ENCODE results near the gene TSPAN31.

The TSPAN31 gene

DNA sequence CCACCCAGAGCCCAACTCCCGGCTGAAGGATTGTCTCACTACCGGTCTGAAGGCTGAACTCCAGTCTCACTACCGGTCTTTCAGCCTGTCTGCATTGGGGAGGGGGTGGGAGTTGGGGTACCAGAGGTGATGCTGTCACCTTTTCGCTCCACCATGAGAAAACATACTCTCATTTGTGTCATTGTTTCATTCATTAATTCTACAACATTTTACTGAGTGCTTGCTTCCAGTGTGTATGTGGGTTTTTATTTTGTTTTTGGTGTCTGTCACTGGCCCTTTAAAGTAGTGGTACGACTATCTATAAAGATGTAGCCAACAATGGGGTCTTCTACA, 7.8 kb downstream of the TSPAN31 start:
- DNase-seq (ENCODE audit: low spot score), result no peak

DNA sequence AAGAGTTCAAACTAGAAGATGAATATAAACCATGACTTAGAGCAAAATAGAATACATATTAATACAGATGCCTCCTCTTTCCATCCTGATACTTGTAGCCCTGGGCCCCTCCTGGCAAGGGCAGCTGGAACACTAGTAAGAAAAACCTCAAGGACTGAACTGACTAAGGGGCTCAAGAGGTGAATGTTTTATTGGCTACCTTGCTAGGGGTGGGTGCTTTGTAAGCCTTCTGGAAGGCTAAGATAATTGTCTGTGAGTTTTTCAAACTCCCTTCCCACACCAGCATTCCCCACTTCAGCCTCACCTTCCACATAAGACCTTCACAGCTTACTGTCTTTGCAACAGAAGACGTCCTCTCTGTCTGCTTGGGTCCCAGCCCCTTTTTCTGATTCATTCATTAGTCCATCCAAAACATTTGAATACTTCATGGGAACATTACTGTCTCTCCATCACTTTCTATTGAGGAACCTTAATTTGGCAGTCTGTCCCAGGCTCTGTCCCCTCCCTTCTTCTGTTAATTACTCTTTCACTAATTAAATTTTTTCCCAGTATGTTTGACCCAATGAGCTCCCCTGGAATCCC, 9.0 kb downstream of the TSPAN31 start:
- DNase-seq (ENCODE audit: low spot score), result no peak

DNA sequence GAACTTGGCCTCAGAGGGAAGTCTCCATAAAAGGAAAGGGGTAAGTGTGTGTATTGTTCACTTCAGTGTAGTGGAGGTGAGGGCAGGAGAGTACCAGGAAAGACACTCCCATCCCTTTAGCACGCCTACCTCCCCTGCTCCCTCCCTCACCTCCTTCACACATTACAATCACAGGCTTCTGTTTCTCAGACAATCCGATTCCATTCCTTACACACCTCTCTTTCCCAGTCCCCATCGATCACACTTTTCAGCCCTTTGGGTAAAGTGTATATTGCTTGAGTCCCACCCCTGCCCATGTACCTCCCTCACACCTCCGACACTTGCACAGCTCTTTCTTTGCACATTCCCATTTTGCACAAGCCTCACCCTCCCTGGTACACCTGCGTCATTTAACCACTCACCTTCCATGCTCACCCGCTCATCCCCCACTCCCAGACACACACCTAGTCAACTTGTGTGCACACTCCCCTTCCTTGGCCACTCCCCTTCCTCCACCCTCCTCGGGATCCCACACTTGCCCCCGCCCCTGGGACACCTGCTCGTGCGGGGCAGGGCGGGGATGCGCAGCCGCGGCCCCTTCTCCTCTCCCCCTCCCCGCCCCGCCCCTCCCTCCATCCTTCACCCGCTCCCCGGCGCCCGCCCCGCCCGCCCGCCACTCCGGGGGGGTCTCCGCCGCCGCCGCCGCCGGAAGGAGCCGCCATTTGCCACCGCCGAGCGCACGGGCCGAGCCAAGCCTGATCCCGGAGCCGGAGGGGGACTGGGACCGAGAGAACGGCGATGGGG, 9.8 kb downstream of the TSPAN31 start, which contains the start of gene MARCHF9:
Gene MARCHF9, plus strand, starts transcription at position 693 of the 783 bp plus-strand sequence. CDS start 426 bp downstream, outside the sequence.
- DNase-seq (ENCODE audit: low spot score), result peak; percentile 79

DNA sequence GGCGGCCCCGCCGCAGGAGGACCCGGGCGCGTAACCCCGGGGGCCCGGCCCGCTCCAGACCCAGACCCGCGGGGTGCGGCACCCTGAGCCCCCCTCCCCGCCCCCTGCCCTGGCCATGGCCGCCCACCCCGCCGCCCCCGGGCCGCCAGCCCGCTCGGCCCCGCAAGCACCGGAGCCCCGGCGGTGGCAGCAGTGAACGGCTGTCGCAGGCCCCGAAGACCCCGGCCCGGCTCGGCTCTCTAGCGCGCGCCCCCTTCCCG, 10.3 kb downstream of the TSPAN31 start:
- no peak for DNase-seq (ENCODE audit: low spot score)

DNA sequence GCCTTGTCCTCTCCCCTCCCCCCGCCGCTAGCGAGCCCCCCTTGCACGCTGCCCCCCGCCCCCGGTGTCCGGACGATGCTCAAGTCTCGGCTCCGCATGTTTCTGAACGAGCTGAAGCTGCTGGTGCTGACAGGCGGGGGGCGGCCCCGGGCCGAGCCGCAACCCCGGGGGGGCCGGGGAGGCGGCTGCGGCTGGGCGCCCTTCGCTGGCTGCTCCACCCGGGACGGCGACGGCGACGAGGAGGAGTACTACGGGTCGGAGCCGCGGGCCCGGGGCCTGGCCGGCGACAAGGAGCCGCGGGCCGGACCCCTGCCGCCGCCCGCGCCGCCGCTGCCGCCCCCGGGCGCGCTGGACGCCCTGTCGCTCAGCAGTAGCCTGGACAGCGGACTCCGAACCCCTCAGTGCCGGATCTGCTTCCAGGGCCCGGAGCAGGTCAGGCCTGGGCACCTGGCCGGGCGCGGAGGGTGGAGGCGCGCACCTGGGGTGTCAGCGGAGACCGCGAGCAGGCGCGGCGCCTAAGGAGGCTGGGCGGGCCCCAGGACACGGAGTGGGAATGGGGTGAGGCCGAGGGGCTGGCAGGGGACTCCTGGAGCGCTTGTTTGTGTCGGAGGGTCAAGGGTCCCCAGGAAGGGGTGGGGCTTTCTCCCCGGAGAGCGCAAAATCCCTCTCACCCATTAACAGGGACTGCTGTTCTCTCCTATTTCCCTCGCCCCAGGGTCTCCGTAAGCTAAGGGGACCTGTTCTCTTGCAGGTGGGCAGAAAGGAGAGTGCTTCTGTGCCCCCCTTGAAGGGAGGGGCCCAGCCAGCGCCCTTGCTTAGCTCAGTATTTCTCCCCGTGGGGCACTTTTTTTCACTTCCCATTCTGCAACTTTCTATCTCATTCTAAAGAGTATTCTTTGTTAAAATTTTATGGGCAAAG, 10.9 kb downstream of the TSPAN31 start:
- peak; percentile 73 for DNase-seq (ENCODE audit: low spot score)

DNA sequence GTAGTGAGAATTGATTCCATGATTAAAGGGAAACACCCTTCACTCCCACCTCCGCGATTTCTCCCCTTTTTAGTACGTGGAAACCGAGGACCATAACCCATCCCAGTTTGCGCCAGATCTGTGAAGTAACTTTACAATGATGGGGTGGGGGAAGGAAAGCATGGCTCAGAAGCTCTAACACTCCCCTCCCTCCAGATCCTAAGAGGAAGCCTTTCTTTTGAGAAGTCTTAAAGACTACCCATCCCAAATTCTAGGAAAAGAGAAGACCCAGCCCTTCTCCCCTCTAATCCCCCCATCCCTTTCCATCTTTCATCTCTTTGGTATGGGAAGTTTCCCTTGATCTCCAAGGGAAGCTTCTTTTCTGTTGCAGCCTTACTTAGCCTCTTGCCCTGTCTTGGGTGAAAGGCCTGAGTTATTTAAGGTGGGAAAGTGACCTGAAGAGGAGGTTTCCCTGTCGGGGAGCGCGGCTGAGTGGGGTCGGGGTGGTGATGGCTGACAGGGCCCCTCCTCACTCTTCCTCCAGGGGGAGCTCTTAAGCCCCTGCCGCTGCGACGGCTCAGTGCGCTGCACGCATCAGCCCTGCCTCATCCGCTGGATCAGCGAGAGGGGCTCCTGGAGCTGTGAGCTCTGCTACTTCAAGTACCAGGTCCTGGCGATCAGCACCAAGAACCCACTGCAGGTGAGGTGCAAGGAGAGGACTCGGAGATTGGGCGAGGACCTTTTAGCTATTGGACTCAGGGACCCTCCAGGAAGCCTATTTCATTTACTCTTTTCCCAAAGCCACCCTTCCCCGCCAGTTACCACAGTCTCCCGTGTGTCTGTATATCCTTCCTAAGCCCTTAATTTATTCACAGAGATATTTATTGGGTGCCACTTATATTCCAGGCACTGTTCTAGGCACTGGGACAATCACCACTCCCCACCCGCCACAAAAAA, 11.8 kb downstream of the TSPAN31 start:
- peak; percentile 87 for DNase-seq (ENCODE audit: low spot score)

DNA sequence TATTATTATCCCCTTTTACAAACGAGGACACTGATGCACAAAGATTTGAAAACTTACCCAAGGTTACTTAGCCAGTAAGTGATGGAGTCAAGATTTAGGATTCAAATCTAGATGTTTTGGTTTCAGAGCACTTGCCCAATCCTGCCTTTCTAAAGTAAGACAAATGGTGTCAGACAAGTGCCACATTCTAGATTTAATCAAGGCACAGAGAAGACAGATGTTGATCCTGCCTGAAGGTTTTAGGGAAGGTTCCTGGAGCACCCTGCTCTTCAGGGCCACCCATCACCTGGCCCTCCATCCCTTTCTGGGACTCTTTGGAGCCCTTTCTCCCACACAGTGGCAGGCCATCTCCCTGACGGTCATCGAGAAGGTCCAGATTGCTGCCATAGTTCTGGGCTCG, 12.9 kb downstream of the TSPAN31 start:
- DNase-seq (ENCODE audit: low spot score), result no peak

DNA sequence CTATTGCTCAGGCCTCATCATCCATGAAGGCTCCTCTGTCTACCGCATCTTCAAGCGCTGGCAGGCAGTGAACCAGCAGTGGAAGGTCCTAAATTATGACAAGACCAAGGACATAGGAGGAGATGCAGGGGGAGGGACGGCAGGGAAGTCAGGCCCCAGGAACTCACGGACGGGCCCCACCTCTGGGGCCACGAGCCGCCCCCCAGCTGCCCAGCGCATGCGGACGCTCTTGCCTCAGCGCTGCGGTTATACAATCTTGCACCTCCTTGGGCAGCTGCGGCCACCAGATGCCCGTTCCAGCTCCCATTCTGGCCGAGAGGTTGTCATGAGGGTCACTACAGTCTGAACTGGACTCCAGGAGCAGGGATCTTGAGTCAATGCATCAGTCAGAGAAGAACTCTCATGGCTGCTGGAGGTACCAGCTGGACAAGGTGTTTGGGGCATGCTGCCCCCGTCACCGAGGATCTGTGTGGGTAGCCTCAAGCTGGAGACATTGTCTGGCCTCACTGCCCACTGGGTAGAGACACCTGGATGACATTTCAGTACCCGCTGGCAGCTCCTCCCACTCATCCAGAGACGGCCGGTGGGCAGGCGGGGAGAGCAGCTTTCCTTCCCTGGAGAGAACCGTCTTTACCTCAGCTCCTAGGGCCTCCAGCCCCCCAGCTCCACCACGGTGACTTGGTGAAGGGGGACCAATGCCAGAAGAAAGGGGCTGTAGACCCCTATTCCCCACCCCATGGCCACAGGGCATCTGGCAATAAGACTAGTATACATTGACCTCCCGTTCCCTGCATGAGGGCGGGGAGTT, 13.9 kb downstream of the TSPAN31 start:
- DNase-seq (ENCODE audit: low spot score), result no peak

DNA sequence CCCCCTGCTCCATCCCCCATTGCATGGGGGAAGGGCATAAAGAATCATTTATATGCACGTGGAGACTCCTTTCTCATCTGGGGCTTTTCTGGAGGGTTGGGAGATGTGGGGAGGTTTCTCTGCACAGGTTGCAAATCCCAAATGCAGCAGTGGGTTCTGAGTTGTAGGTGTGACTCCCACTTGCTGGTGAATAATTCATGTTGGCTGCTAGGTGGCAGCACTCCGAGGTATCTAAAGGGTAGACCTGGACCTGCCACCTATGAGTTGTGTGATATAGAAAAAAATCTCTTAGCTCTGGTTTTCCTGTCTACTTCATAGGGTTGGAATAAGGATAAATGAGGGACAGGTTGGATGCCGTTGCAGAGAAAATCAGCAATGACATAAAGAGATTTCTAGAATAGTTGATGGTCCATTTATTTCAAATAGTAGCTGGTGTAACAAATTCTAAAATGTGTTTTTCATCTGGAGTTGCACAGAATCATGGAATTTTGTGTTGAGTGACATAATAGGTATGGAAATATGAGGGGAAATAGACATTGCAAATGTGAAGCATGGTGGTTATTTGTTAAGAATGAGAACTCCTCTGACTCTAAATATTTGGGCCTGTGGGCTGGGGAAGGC, 14.6 kb downstream of the TSPAN31 start:
- no peak for DNase-seq (ENCODE audit: low spot score)

DNA sequence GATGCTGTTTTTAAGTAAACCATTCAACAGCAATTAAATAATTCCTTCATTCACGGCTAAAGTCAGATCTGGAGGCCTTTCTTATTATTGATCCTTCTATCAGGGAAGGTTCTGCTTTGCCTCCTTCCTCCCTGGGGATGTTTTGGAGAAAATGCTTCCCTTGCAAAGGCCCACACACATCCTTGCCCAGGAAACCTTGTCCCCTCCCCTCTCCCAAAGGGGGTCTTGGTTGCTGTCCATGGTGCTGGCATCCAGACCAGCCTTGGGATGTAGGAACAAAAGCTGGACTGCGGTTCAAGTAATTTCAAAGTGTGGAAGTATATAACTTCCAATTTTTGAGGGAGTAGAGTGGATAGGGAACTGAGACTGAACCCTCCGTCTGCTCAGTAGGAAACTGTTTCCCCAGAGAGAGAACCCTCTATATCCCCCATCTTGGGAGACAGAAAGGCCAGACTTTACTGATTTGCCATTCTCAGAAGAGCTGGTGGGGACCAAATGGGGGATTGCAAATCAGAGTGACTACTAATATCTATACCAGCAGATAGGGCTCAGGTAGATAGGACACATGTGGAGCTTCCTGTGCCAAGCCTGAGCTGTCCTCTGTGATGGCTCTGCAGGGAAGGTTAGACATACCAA, 15.6 kb downstream of the TSPAN31 start:
- DNase-seq (ENCODE audit: low spot score), result peak; percentile 80

DNA sequence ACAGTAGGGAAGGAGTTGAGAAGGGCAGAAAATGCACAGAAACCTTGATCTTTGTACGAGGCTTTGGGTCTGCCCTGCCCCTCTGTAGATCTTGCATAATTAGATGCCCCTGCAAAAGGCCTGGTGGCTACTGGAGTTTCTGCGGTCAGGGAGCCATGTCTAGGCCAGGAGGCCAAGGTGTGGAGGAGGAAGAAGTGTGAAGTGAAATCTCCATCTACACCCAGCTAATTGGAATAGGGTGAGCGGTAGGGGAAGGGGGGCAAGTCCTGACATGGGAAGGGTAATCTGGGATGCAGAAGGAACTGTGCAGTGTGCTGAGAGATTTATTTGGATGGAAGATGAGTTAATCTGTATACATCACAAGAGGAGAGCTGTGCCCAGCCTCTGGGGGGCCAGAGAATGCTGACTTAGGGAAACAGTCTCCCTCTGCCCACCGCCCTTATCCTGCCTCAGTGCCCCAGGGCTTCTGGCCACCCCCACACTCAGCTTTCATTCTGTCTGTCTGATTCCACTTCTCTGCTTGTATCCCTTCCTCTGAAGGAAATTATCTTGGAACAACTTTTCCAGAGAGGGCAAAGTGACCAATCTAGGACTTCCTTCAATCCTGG, 16.7 kb downstream of the TSPAN31 start:
- DNase-seq (ENCODE audit: low spot score), result peak; percentile 29

DNA sequence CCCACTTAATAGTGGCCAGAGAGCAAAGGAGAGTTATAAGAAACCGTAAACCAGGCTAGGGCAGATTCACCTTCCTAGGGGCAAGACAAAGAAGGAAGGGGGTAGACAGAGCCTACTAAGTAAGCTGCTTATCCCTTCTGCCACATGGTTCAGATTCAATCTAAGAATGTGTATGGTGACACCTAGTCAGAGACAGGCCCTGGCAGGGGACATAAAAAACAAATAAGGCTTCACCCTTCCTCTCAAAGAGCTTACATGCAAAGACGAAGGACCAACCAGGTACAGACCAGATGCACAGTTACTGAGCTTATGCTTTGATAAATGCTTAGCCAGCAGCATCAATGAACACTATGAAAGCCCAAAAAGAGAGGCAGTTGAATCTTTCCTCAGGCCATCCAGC, 17.6 kb downstream of the TSPAN31 start:
- no peak for DNase-seq (ENCODE audit: low spot score)

DNA sequence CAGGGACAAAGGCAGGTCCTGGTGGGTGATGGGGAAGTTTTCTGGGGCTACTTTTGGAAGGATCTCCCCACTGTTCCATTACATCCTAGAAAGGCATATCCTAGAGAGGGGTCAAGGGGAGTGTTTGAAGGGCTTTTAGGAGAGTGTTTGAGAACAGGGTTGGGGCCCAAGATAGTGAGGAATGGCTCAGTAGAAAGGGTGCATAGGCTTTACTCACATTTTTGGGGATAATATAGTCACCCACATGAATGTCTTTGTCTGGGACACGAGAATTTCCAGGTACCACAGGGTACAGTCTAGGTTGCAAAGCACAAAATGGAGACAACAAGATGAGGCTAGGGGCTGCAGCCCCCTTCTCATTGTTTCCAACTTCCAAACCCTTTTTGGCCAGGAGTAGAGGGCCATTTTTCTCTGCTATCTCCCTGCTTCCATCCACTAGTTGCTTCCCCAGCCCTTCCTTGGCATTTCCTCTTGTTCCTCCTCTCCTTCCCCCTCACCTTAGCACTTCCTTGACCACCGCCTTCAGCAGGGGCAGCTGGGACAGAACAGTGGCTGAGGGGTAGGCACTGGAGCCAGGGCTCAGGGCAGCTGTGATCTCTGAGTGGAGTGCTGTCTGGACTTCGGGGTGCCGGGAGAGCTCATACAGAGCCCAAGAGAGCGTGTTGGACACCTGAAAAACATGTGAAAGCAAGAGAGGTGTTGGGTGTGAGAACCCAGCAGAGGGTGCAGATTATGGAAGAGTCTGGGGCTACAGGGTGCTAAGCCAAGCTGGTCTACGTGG, 19.2 kb downstream of the TSPAN31 start:
- DNase-seq (ENCODE audit: low spot score), result no peak

DNA sequence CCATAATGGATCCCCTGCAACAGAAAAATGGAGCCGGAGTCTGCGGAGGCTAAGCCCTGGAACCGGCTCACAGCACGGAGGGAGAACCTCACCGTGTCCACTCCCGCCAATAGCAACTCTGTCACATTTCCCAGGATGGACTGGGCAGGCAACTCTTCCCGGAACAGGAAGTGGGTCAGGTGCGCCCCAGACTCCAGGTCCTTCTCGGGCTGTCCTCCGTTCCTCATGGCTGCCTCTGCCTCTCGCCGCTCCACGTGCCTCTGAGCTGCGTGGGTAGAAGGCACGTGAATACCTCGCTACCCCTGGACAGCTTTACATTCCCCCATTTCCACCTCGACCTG, 19.8 kb downstream of the TSPAN31 start:
- no peak for DNase-seq (ENCODE audit: low spot score)

DNA sequence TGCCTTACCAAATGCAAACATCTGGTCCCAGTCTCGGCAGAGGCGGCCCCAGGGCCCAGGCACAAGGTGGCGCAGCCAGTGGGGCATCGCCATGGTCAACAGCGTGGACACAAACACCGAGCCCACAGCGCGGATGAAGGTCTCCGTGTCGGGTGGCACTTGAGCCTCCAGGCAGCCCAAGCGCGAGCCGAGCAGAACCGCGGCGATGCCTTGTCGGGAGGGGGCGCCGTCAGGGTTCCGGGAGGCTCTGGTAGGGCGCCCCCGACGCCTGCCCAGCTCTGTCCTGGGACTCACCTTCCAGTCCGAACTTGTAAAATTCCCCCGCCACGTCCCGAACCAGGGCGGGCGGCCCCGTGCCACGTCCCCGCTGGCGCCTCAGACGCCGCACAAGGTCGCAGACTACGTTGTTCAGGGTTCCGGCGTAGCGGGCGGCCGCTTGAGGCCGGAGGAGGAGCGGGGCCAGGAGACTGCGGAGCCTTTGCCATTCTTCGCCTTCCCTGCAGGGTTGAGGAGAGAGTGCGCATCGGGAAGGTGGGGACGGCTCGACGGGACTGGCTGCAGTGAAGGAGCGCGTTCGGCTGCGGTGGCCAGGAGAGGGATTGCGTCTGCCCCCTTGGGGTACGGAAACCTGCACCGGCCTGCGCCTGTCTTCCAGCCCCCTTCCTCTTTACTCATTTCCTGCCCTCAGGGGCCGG, 20.3 kb downstream of the TSPAN31 start:
- DNase-seq (ENCODE audit: low spot score), result peak; percentile 80

DNA sequence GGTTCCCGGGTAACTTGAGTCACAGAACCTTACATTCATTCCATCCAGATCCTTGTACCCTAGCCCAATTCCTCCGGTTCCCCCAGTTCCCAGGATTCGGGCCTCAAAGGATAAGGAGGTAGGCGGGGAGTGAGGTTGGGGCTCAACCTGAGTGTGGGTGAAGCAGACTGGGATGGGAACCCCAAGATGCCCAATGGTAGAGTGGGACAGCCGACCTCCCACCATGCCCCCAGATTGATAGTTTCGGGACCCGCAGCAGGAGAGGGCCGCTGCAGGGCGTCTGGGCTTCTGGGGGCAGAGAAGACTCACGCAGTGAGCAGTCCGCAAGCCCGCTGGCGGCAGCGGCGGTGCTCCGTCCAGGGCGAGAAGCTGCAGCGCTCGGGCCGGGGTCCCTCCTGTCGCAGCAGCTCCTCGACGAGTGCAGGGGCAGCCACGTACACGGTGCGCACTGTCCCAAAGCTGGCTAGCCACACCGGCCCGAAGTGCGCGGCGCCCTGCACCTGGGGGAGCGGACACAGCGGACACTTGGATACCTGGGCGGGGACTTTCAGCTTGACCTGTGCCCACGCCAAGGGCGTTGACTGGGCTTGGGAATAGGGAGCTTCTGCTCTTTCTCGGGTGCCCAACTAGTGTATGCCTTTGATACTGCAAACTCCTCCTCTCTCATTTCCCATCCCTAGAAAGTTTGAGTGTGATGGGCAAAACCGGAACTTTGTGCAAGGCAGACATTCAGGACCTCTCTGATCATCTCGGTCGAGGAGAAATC, 21.0 kb downstream of the TSPAN31 start:
- DNase-seq (ENCODE audit: low spot score), result no peak

DNA sequence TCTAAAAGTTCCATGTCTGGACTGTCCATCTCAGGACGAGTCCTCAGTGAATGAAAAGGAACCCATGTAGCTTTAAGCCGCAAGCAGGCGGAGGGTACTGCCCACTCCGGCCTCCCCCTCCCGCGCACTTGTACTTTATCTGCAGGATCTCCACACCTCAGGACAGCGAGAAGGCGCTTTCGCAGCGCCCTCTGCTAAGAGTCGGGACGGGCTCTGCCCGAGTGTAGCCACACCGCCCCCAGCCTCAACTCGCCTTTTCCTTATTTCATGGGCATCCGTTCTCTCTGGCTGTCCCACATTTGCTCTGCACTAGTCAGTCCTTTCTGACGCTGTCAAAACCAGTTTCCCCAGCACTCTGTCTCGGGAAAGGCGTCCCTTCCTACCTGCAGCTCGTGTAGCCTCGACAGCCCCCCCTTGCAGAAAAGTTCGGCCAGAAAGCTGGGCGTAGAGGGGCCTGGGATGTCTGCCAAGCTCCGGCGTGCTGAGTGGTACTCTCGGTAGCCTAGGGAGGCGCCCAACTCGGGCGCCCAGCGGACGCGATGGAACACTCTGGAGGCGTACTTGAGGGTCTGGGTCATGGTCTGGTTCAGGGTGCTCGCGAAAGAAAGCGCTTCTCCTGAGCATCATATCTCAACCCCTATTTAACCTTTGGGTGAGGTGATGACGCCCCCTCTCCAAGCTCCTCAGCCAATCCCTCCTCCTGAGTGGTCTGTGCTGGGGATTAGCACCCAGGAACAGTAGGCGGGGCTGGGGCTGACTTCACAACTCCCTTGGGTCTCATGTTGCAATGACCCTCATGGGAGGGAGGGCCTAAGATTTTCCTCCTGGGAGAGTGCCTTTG, 21.8 kb downstream of the TSPAN31 start, which contains the start of gene CYP27B1:
Gene CYP27B1, minus strand, starts transcription at position 615 of the 841 bp plus-strand sequence. Its CDS starts 37 bp downstream, at position 578.
- peak; percentile 79 for DNase-seq (ENCODE audit: low spot score)
